Loucy (cell line): ENCODE results near the gene MAN2A1.

Source experiments
- H2AFZ ChIP-seq: fragments of 200-600 bp; sonication (generic); 2 replicates; pipeline ENCODE4 v1.6.0; 2016; ENCODE audit warnings: antibody characterized with exemption, mild to moderate bottlenecking, low read length, moderate library complexity
- H3F3A ChIP-seq: fragments of 200-600 bp; 2 replicates; pipeline ENCODE4 v1.6.0; 2016; ENCODE audit warnings: antibody characterized with exemption, low read depth, mild to moderate bottlenecking
- H3K27me3 ChIP-seq: fragments of 200-600 bp; sonication (generic); 2 replicates; pipeline ENCODE4 v1.6.1; 2014; ENCODE audit warnings: low read length, mild to moderate bottlenecking; ENCODE audit not compliant: insufficient read depth, poor library complexity, severe bottlenecking
- H3K36me3 ChIP-seq: fragments of 200-600 bp; sonication (generic); 2 replicates; pipeline ENCODE4 v1.6.1; 2016; ENCODE audit warnings: low read length; ENCODE audit not compliant: insufficient read depth
- H3K4me1 ChIP-seq: fragments of 200-600 bp; sonication (generic); 2 replicates; pipeline ENCODE4 v1.5.1; 2014; ENCODE audit warnings: low read length, mild to moderate bottlenecking; ENCODE audit not compliant: insufficient read depth, poor library complexity, severe bottlenecking
- H3K4me2 ChIP-seq: fragments of 200-600 bp; sonication (generic); 2 replicates; pipeline ENCODE4 v1.6.0; 2014; ENCODE audit warnings: antibody characterized with exemption, low read length, low read depth, mild to moderate bottlenecking; ENCODE audit not compliant: poor library complexity, severe bottlenecking
- H3K4me3 ChIP-seq: fragments of 200-600 bp; sonication (generic); 2 replicates; pipeline ENCODE4 v1.5.1; 2014; ENCODE audit warnings: low read length, mild to moderate bottlenecking, mixed read lengths; ENCODE audit not compliant: poor library complexity, severe bottlenecking
- H3K79me2 ChIP-seq: fragments of 200-600 bp; sonication (generic); 2 replicates; pipeline ENCODE4 v1.6.1; 2014; ENCODE audit warnings: low read length; ENCODE audit not compliant: insufficient read depth
- H3K9ac ChIP-seq: fragments of 200-600 bp; sonication (generic); 2 replicates; pipeline ENCODE4 v1.6.0; 2014; ENCODE audit warnings: mild to moderate bottlenecking, low read depth, low read length, moderate library complexity; ENCODE audit not compliant: poor library complexity, severe bottlenecking
- H3K9me2 ChIP-seq: fragments of 200-600 bp; sonication (generic); replicated peaks from 2 replicates; pipeline ENCODE4 v1.6.1; 2016; ENCODE audit warnings: low read depth, low read length, mixed read lengths
- H3K9me3 ChIP-seq: fragments of 200-600 bp; sonication (generic); 2 replicates; pipeline ENCODE4 v1.6.1; 2014; ENCODE audit warnings: mild to moderate bottlenecking, antibody characterized with exemption, low read length, low read depth; ENCODE audit not compliant: insufficient read depth
- H4K20me1 ChIP-seq: fragments of 200-600 bp; sonication (generic); 2 replicates; pipeline ENCODE4 v1.6.0; 2014; ENCODE audit warnings: antibody characterized with exemption, low read length, mild to moderate bottlenecking; ENCODE audit not compliant: insufficient read depth, poor library complexity, severe bottlenecking
- CTCF ChIP-seq: fragments of 200-600 bp; sonication (generic); conservative IDR thresholded peaks from 2 replicates; pipeline ENCODE4 v1.5.1; 2014; ENCODE audit warnings: mild to moderate bottlenecking, antibody characterized with exemption, low read length
- EZH2phosphoT487 ChIP-seq: fragments of 200-600 bp; IDR thresholded peaks from 2 replicates; pipeline ENCODE4 v1.6.1; 2018; ENCODE audit warnings: antibody characterized with exemption, mild to moderate bottlenecking, moderate library complexity, borderline replicate concordance

Gene MAN2A1

GRCh38 chr5:109900461-109900860 lies 210.7 kb downstream of the MAN2A1 start:
- no peak for TF ChIP-seq CTCF
- no peak for TF ChIP-seq EZH2phosphoT487
- no peaks in the 10 kb centered on the region for H3K4me1 ChIP-seq

GRCh38 chr5:109900911-109901627 lies 211.3 kb downstream of the MAN2A1 start:
- Histone ChIP-seq H3K4me1 (no peaks in the 10 kb centered on the region), H4K20me1 (no peaks in the 10 kb centered on the region), H3K9me3 (no peaks in the 10 kb centered on the region), H3K4me3 (no peak overlapping the region), H3K9me2 (no peaks in the 10 kb centered on the region), H3K79me2 (no peaks in the 10 kb centered on the region), H3K9ac (no peak overlapping the region), H2AFZ (no peak overlapping the region), H3F3A (no peaks in the 10 kb centered on the region), H3K4me2 (no peak overlapping the region), H3K36me3 (no peaks in the 10 kb centered on the region), H3K27me3 (no peaks in the 10 kb centered on the region)
- no peak for TF ChIP-seq CTCF
- TF ChIP-seq EZH2phosphoT487 = no peak

More at GRCh38 chr5:109900461-109900860, 210.7 kb downstream of the MAN2A1 start:
- no peaks in the 10 kb centered on the region for H3K79me2 ChIP-seq
- no peak overlapping the region for H3K4me2 ChIP-seq
- no peaks in the 10 kb centered on the region for H3K36me3 ChIP-seq
- no peaks in the 10 kb centered on the region for H3K27me3 ChIP-seq
- no peaks in the 10 kb centered on the region for H3K9me2 ChIP-seq
- no peaks in the 10 kb centered on the region for H4K20me1 ChIP-seq
- no peak overlapping the region for H3K9ac ChIP-seq
- no peaks in the 10 kb centered on the region for H3F3A ChIP-seq
- H3K9me3 ChIP-seq = no peaks in the 10 kb centered on the region
- no peak overlapping the region for H2AFZ ChIP-seq
- H3K4me3 ChIP-seq = no peak overlapping the region

- Histone ChIP-seq H3K9me2 (no peaks in the 10 kb centered on the region), H3K9ac (no peak overlapping the region), H3K4me3 (no peak overlapping the region), H3K79me2 (no peaks in the 10 kb centered on the region), H3K4me2 (no peak overlapping the region), H2AFZ (no peak overlapping the region), H3K27me3 (no peaks in the 10 kb centered on the region), H3F3A (no peaks in the 10 kb centered on the region), H3K4me1 (no peaks in the 10 kb centered on the region), H4K20me1 (no peaks in the 10 kb centered on the region), H3K9me3 (no peaks in the 10 kb centered on the region), H3K36me3 (no peaks in the 10 kb centered on the region)
- no peak for TF ChIP-seq CTCF
- no peak for TF ChIP-seq EZH2phosphoT487
Measured at GRCh38 chr5:109901628-109901981, 211.9 kb downstream of the MAN2A1 start.
